ENCODE data around the gene OTUD5.
"Not testable (repeated sequence)": the region's sequence is repeated elsewhere in the genome, so short reads cannot be mapped to it uniquely, and the experiment has no call there.

The OTUD5 gene

DNA sequence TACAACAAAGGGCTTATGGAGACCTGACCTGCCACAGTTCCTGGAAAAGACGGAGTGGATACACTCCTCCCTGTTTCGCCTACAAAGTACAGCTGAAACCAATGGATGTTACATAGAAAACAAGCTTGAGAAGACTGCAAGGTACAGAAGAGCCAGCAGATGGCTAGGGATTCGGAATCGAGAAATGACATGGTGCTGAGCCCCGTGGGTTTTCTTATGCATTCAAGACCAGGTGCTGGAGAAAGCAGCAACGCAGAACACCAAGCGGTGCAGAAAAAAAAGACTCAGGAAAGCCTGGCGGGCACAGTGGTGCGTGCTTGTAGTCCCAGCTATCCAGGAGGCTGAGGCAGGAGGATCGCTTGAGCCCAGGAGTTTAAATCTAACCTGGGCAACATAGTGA is 73.7 kb downstream of the OTUD5 start:
- no peak for DNase-seq

DNA sequence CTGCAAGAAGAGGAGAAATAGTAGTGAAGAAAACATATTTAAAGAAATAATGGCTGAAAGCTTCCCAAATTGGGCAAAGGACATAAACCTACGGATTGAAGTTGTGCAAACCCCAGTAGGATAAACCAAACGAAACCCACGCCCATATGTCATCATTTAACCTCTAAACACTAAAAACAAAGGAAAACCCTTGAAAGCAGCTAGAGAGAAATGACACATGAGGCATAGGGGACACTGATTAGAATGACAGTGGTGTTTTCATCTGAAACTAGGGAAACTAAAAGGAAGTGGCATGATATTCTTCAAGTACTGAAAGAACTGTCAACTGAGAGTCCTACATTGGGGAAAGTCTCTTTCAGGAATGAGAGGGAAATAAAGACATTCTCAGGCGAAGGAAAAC is 80.5 kb downstream of the OTUD5 start:
- DNase-seq, result not testable (repeated sequence)
